Stimulated activated CD8-positive, alpha-beta memory T cell treated with anti-CD3 and anti-CD28 coated beads, Interleukin-15, amount 100 ng/mL, for 1 hour (primary cell): ENCODE data around the gene PRKD2.

Experiments used
- DNase-seq: peaks from one replicate; pipeline ENCODE4 v3.0.0-alpha.2; 2020; ENCODE audit warnings: low read depth

The PRKD2 gene

DNA sequence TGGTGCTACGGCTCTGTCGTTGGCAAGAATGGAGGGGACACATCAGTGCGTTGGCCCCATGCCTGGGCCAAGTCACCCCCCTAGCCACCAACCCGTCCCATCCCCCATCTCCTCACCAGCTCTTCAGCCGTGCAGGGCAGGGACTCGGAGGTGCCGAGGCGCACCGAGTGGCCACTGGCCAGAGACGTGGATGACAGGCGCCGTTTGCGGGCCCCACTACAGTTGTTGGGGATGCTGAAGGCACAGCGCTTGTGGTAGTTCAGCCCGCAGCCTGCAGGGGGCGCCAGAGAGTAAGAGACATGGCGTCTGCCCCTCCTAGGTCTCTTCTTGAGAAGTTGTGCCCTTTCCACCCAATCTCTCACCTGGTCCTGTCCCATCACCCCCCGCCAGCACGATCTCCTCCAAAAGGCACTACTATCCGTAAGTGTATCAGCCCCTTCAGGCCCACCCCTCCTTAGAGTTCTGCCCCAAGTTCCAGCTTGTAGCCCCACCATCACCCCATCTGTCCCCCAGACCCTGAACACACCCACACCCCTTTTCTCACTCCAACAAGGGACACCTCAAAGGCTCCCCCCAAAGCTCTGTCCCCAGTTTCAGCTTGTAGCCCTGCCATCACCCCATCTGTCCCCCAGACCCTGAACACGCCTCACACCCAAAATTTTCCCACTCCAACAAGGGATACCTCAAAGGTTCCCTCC lies 12.4 kb downstream of the PRKD2 start:
- DNase-seq: peak; percentile 88

- no peak for DNase-seq
Measured at GRCh38 chr19:46700704-46701103, 16.2 kb downstream of the PRKD2 start.

- no peak for DNase-seq
Measured at GRCh38 chr19:46698395-46699321, 18.3 kb downstream of the PRKD2 start.

- no peak for DNase-seq
Measured at GRCh38 chr19:46697204-46697960, 19.5 kb downstream of the PRKD2 start.

DNA sequence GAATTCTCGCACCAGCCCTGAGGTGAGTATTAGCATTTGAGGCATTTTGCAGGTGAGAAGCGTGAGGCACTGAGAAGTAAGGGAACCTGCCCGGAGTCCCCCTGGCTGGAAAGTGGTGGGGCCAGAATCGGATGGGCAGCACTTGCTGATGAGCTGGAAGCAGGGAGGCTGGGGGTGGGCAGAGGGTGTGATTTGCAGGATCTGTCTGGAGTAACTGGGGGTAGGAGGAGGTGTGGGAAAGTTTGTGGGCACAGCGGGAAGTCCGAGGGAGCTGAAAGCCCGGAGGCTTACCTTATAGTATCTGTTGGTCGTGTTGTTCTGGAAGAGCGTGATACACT lies 20.1 kb downstream of the PRKD2 start:
- no peak for DNase-seq

GRCh38 chr19:46696052-46696451 lies 20.9 kb downstream of the PRKD2 start:
- DNase-seq: no peak

DNA sequence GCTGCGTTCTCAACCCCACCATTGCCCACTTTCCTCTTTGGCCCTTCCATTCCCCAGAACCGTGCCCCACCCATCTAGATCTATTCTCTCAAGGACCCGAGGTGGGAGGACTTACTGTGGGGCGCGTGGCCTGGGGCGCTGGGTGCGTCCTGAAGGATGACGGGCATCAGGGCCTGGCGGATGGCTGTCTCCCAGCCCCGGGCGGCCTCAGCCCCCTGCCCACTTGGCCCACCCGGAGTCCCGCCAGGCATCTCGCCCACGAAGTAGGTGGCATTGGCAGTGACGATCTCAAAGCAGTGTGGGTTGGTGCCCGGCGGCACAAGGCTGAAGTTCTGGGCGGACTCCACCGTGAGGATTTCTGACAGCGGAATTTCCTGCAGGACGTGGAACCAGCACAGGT lies 23.2 kb downstream of the PRKD2 start:
- DNase-seq: no peak

DNA sequence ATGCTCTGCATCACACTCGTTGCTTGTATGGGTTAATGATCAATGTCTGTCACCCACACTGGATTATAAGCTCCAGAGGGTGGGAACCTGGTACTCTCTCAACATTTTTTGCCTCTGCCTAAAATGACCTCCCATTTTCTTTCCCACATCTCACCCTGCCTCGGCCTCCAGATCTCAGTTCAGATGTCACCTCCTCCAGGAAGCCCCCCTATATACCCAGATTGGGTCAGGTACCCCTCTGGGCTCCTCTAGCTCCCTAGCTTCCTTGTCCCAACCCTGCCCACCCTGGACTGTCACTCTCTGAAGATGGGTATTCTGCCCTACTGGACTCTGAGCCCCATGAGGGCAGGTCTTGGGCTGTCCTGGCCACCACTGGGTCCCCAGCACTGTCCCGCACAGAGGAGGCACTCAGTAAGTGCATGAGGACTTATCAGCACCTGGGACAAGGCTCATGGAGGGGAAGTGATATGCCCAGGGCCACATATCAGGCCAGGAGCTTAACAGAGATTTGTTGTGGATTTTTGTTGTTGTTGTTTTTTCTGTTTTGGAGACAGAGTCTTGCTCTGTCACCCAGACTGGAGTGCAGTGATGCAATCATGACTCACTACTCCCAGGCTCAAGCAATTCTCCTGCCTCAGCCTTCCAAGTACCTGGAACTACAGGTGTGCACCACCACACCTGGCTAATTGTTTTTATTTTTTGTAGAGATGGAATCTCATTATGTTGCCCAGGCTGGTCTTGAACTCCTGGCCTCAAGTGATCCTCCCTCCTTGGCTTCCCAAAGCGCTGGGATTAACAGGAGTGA lies 23.8 kb downstream of the PRKD2 start:
- no peak for DNase-seq

- DNase-seq: no peak
Measured at GRCh38 chr19:46691948-46692347, 25.0 kb downstream of the PRKD2 start.

DNA sequence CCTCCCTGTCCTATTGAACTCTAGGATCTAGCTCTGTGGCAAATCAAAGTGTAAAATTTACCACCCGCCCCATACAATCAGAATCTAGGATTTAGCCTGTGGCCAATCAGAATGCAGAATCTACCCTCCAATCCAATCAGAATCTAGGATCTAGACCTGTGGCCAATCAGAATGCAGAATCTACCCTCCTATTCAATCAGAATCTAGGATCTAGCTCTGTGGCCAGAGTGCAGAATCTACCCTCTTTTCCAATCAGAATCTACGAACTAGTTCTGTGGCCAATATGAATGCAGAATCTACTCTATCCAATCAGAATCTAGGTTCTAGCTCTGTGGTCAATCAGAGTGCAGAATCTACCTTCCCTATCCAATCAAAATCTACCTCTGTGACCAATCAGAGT lies 25.8 kb downstream of the PRKD2 start:
- no peak for DNase-seq

DNA sequence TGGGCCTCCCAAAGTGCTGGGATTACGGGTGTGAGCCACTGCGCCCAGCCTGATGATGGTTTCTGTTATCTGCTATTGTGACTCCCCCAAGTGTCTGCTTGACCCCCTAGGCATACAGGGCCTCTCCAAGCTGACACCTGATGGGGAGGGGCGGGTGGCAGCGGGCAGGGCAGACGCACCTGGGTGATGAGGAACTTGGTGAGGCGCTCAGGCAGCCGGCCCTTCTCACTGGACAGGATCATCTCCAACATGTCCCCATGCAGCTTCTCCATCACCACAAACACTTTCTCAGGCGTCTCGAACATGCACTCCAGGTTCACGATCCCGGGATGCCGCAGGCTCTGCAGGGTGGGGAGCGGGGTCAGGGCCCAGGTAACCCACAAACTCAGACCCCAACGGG lies 27.6 kb downstream of the PRKD2 start:
- DNase-seq: no peak

GRCh38 chr19:46687438-46688145 lies 29.3 kb downstream of the PRKD2 start:
- DNase-seq: no peak

DNA sequence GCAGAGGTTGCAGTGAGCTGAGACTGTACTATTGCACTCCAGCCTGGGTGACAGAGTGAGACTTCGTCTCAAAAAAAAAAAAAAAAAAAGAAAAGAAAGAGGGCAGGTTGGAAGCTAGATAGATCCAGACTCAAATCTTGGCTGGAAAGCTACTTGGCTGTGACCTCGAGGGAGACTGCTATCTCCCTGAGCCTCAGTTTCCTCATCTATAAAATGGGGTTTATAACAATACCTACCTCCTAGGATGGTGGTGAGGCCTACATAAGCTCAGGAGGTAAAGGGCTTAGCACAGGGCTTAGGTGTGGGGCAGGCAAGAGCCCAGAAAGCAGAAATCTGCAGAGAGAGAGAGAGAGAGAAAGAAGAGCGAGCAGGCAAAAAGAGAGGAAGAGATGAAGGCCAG lies 31.7 kb downstream of the PRKD2 start:
- no peak for DNase-seq

GRCh38 chr19:46678110-46678732 lies 38.7 kb downstream of the PRKD2 start:
- peak; percentile 10 for DNase-seq

- no peak for DNase-seq
Measured at GRCh38 chr19:46674416-46675178, 42.3 kb downstream of the PRKD2 start.

GRCh38 chr19:46670813-46671212 lies 46.1 kb downstream of the PRKD2 start:
- no peak for DNase-seq

DNA sequence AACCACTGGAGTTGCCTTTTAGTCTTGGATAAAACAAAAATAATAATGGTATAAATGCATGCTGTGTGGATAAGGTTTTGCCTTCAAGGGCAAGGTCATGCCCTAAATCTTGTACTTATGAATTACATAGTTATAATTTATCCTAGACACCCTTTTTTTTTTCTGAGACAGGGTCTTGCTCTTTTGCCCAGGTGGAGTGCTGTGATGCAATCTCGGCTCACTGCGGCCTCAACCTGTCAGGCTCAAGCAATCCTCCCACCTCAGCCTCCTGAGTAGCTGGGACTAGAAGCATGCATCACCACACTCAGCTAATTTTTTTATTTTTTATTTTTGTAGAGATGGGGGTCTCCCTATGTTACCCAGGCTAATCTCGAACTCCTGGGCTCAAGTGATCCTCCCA lies 48.3 kb downstream of the PRKD2 start:
- DNase-seq: no peak

GRCh38 chr19:46665072-46665471 lies 51.8 kb downstream of the PRKD2 start:
- DNase-seq: no peak

DNA sequence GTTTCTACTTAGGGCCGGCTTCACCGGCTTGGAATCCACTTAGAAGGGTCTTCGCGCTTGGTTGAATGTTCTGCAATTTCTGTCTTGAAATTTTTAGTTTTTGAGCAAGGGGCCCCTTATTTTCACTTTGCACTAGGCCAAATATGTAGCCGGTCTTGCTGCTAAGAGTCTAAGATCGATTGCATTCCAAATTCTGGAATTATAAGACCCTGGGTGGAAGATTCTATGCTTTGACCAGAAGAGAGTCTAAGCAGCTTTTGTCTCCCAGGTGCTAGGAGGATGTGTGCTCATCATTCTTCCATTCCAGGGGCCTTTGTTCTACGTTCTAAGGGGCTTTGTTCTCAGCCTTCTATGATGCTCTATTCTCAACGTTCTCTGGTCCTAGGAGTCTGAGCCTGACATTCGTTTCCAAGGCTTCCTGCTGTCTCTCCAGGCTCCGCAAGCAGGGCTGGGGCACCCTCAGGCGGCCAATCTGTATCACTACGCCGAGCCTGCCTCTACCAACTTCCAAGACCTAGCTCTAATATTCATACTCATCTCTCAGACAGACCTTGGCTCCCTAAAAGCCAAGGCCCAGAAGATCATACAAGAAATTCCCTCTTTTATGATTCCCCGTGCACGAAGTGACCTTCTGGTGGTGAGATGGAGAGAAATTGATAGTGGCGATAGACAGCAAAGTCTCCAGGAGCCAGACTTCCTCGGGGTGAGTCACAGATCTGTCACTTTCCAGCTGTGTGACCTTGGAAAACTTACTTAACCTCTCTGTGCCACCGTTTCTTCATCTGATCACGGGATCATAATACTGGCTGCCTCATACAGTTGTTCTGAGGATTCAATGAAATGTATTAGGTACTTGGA lies 55.0 kb downstream of the PRKD2 start:
- peak; percentile 36 for DNase-seq
